HG02884 (cell line): ENCODE results near the gene CLDN17.

Experiments used
- ATAC-seq: cut with Tn5 transposase; IDR thresholded peaks from one replicate; pipeline ENCODE4 v1.9.1; 2021; ENCODE audit warnings: mild to moderate bottlenecking, moderate library complexity; ENCODE audit not compliant: unreplicated experiment

Gene CLDN17, protein sequence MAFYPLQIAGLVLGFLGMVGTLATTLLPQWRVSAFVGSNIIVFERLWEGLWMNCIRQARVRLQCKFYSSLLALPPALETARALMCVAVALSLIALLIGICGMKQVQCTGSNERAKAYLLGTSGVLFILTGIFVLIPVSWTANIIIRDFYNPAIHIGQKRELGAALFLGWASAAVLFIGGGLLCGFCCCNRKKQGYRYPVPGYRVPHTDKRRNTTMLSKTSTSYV

GRCh38 chr21:30166705-30167104 lies at the start of gene CLDN17:
CLDN17 (minus strand) TSS chr21:30166805; CDS start chr21:30166617, 188 bp downstream.
- ATAC-seq = no peak

GRCh38 chr21:30216041-30216723 lies 49.6 kb upstream of the CLDN17 start, which contains the start of gene CLDN8:
CLDN8 (minus strand) TSS chr21:30216097; CDS start chr21:30215925, 172 bp downstream.
- ATAC-seq = no peak

DNA sequence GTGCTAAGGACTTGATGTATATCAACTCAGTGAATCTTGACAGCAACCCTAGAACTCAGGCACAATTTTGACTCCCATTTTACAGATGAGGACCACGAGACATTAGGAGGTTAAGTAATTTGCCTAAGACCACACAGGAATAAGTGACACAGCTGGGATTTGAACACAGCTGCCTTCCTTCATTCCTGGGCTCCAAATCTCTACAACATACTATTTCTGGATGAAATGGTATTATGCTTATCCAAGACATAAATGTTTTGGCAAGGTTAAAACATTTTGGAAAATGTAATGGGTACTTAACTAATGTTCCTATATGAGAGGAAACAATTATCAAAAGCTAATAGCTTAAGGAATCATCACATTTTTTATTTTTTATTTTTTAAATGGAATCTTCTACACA lies 44.5 kb upstream of the CLDN17 start:
- ATAC-seq = no peak

DNA sequence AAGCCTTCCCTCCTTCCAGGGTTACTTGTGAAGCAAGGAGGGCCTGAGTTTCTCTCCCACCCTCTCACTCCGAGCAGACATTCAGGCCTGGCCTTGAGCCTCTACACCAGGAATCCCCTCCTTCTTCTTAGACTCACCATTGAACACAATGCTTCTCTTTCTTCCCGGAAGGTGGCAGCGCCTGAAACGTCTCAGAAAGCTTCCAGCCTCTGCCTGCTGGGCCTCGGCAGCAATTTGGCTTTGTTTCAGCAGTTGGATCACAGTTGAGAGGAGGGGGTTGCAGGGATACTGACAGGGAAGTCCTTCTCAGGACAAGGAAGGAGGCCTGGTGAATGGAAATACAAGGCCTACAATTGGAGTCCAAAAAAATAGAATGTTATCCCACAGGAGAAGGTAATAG lies 43.0 kb upstream of the CLDN17 start:
- ATAC-seq = no peak

GRCh38 chr21:30207252-30207579 lies 40.6 kb upstream of the CLDN17 start:
- ATAC-seq = no peak

GRCh38 chr21:30206551-30207251 lies 40.1 kb upstream of the CLDN17 start:
- ATAC-seq = no peak

DNA sequence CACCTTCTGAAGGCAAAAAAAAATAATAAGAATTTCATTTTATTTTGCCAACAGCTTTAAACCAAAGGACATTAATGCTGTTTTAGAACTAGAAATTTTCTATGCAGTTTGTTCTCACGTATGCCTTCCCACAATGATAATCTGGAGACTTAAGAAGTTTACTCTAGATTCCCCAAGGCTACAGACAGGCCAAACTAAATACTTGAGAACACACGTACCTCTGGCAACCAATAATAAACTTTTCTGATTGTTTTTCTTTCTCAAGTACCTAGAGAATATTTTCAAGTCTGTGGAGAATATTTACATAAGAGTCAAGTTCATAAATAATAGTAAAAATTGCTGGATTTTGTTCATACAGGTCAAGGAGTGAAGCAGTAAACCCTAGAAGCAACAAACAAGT lies 33.4 kb upstream of the CLDN17 start:
- ATAC-seq = no peak

GRCh38 chr21:30194701-30195299 lies 28.2 kb upstream of the CLDN17 start:
- ATAC-seq = no peak

GRCh38 chr21:30193201-30193600 lies 26.6 kb upstream of the CLDN17 start:
- no peak for ATAC-seq

- ATAC-seq = no peak
These were observed 23.9 kb upstream of the CLDN17 start for GRCh38 chr21:30190554-30190953.

DNA sequence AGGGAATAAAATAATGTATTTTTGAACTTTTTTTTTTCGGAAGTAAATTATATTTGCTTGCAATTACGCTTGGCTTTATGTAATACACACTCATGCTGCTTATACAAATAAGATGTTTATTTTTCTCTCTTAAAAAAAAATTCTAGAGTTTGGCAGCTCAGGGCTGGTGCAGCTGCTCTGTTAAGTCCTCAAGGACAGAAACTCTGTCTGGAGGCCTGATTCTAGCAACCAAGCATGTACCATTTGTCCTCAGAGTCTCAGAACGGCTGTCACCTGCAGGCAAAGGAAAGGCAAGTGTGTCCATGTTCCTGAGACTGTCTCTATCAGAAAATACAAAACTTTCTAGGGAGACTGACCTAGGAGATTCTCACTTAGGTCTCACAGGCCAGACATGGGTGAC lies 23.2 kb upstream of the CLDN17 start:
- ATAC-seq = no peak

DNA sequence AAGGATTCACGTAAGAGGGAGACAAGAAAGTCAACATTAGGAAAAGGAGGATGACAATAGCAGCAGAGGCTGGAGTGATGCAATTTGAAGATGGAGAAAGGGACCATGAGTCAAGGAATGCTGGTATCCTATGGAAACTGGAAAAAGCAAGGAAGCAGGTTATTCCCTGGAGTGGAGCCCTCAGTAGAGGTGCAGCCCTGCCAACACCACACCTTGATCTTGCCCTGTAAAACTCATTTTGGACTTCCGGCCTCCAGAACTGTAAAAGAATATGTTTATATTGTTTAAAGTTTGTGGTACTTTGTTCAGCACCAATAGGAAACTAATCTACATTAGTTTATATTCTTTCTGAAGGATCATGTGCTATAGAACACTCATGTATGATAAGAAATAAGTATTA lies 19.6 kb upstream of the CLDN17 start:
- ATAC-seq = no peak

- no peak for ATAC-seq
These were observed 1.5 kb upstream of the CLDN17 start for GRCh38 chr21:30168086-30168485.

- no peak for ATAC-seq
These were observed 434 bp downstream of the CLDN17 start for GRCh38 chr21:30166171-30166570.

DNA sequence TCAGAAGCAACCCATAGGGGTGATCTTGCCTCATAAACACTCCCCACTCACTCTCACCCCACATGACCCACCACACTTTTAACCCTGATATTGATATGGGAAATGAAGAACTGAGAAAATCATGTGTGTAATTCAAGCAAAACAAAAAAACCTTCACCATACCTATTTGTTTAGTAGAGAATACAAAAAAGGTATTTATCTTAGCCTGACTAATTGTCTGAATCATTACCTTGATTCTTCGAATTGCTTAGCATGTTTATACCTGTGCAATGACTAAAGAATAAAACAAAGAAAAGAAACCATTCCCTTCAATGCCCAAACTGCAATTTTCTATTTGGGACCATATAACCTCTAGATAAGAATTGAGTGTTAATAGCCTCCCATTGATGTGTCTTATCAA lies 1.8 kb downstream of the CLDN17 start:
- no peak for ATAC-seq

GRCh38 chr21:30153697-30154340 lies 12.8 kb downstream of the CLDN17 start:
- no peak for ATAC-seq

- no peak for ATAC-seq
These were observed 13.8 kb downstream of the CLDN17 start for GRCh38 chr21:30152792-30153191.

- ATAC-seq = no peak
These were observed 17.7 kb downstream of the CLDN17 start for GRCh38 chr21:30148906-30149305.

DNA sequence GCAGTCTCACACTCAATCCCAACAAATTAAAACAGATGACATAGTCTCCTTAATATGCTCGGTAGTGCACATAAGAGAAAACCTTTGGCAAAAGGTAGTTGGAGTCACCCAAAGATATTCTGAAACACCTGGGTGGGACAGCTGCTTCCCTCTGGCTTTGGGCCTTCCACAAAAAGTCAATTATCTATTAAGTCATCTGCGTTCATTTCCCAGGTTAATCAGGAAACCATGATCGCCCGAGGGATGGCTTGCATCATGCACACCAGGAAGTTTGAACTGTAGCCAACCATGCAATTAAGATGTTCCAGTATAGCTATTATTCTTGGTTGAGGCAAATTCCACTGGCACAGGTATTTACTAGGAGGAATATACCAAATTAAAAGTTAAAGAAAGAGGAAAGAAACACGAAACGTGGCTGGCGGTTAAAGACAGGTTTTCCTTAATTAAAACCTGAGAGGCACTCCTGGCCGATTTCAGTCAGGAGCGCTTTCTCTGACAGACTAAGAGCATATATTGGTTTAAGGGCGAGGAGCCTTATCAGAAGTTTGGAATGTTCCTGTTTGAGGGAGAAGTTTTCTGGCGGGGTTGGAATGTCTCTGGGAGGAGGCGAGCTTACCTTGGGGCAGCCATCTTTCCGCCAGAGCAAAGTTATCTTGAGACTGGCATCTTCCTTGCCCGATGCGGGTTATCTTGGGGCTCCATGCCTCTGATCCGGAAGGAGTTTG lies 19.9 kb downstream of the CLDN17 start:
- no peak for ATAC-seq

DNA sequence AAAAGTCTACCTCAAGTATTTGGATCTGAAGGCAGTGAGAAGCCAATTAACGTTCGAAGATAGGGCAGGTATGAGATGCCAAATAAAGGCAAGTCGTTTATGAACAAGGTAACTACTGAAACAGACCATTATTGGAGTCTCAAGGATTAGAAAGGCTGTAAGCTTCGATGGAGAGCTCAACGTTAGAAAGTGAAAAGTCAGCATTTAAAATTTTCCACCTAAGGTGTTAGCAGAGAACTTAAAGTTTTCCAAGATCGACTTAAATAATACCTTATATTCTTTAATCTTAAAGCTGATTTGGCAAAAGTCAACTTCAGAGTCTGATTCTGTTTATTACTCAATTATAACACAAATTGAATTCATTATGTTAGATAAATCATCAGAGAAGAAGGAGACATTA lies 28.1 kb downstream of the CLDN17 start:
- ATAC-seq = no peak

- no peak for ATAC-seq
These were observed 37.4 kb downstream of the CLDN17 start for GRCh38 chr21:30129246-30129645.
